GM21786 (cell line): ENCODE measurements around the gene ZNF662.
A peak's percentile ranks its signal among the peaks of the same experiment; 100 is the strongest.
"Not testable (repeated sequence)": the region's sequence is repeated elsewhere in the genome, so short reads cannot be mapped to it uniquely, and the experiment has no call there.

Experiments
- ATAC-seq: cut with Tn5 transposase; IDR thresholded peaks from one replicate; pipeline ENCODE4 v1.9.1; 2021; ENCODE audit not compliant: unreplicated experiment

ZNF662 gene

DNA sequence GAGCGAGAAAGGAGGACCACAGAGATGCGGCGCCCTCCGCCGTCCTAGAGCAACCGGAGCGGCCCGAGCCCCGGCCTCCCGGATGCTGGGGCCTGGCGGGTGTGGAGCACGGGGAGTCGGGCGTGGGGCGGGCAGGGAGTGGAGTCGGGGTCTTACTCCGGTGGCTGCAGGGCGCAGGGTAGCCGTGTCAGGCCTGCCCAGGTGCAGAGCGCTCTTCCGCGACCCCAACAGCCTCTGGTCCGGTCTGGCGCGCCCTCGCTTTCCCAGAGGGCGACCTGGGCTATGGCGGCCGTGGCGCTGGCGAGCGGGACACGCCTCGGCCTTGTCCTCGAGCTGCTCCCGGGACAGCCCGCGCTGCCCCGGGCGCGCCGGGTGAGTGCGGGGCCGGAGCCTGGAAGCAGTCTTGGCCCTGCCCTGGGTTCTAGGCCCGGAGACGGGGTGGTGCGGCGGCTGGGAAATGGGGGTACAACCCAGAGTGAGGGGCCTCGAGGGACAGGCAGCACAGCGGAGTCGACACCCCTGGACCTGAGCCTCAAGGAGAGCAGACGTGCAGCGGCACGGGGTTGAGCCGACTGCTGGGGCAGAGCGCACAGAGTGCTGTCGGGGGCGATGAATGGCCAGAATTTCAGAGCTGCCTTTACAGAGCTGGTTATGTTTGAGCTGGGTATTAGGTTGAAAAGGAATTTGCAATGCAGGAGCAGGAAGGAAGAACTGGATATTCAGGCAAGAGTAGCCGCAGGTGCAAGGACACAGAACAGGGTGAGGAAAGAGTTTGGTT, at the start of gene ZNF662:
TSS of gene ZNF662 (plus strand) at position 73 of the 778 bp plus-strand sequence. CDS start 1,973 bp downstream, outside the sequence.
- no peak for ATAC-seq

- ATAC-seq, result no peak
Observed at GRCh38 chr3:42856544-42856943, 49.4 kb upstream of the ZNF662 start.

- no peak for ATAC-seq
Observed at GRCh38 chr3:42864321-42864950, 41.5 kb upstream of the ZNF662 start.

- ATAC-seq, result no peak
Observed at GRCh38 chr3:42865256-42865655, 40.7 kb upstream of the ZNF662 start.

DNA sequence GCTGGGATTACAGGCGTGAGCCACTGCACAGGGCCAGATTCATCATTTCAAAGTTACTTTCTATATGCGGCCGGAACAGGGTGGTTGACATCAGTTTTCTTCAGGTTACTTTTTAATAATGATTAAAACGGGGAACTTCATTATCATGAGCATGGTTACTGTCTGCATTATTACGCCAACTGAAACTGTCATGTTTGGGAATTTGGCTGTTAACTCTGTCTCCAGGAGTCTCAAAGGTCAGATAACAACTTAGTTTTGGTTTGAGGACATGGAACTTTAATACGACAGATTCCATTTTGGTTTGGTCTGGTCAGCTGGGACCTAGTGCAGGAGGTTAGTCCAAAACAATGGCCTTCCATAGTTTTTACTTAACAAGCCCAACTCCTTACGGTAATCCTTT, 38.8 kb upstream of the ZNF662 start:
- ATAC-seq, result no peak

- ATAC-seq, result no peak
Observed at GRCh38 chr3:42868841-42869240, 37.1 kb upstream of the ZNF662 start.

GRCh38 chr3:42871592-42872196, 34.2 kb upstream of the ZNF662 start:
- no peak for ATAC-seq

DNA sequence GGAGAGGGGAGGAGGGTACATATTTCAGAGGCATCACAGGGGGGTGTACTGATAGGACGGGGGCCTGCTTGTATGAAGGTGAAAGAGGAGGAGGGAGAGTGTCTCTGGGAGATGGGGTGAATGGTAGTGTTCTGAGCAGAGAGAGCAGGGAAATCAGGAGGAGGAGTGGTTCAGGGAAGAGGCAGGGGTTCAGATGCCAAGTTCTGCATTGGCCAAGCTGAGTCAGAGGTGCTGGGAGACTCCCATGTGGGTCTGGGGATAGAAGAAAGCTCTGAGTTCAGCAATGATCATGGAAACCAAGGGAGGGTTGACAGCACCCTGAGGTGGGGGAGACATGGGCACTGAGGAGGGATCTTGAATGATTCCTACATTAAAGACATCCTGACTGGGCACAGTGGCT, 33.2 kb upstream of the ZNF662 start:
- ATAC-seq, result no peak

DNA sequence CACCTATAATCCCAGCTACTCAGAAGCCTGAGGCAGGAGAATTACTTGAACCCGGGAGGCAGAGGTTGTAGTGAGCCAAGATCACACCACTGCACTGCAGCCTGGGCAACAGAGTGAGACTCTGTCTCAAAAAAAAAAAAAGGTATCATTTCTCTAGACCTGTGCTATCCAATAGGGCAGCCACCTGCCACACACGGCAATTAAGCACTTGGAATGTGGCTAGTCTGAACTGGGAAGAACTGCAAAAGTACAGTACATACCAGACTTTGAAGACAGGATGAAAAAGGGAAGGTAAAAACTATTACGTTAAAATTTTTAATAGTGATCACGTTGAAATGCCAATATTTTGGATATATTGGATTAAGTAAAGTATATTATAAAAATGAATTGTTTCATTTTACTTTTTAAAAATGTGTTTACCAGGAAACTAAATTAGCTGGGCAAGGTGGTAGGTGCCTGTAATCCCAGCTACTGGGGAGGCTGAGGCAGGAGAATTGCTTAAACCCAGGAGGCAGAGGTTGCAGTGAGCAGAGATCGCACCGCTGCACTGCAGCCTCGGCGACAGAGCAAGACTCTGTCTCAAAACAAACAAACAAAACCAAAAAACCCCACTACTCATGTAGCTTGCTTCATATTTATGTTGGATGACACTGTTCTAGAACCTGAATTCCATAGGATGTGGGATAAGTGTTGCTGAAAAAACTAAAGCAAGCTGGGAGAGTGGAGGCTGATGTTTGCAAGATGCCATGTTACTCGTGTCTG, 32.5 kb upstream of the ZNF662 start:
- ATAC-seq, result no peak

DNA sequence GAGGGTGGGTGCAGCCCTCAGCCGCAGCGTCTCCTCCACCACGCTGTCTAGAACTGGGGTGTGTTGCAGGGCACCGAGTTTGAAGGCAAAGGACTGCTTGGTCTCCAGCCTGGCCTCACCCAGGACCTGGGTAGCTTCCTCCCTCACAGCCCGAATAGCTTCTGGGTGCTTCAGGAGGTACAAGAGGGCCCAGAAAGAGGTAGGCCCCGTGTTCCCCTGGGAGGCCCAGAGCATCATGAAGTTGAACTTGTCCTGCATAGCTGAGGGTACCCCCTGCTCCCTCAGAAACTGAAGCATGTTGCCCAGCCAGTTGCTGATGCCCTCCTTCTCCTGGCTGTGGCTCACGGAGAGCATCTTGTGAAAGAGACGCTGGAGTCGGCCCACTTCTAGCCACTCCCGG, 31.2 kb upstream of the ZNF662 start:
- ATAC-seq, result no peak

DNA sequence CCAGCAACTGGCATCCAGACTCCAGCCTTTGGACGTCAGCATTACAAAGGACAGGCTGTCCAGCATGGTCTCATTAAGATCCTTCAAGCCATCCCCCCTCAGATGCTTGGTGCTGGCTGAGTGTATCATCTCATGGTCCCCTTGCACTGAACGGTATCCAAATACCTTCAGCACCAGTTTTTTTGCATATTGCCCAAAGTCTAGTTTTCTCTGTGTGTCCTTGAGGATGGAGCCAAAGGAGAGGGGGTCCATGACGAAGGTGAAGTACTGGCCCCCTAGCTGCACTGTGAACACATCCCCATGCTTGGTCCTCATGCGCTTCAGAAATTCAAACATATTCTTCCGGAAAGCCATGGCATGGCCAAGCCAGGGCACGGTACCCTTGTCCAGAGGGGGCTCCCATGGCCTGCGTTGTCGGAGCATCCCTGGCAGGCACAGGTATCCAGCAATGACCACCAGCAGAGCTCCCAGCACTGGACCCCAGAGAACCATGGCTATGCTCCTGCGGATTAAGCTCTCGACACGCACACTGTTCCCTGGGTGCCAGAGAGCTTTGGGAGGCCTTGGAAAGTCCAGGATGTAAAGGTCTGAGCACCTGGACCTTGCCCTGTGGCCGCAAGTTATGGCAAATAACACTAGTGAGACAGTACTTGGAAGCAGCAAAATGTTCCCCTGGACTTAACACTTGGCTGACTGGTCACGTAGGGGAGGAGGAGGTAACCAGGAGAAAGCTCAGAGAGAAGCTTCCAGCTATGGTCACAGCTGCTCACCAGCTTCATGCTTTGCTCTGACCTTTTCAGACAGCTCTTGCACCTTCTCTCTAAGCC, 30.4 kb upstream of the ZNF662 start, which contains the start of gene CYP8B1:
TSS of gene CYP8B1 (minus strand) at position 555 of the 827 bp plus-strand sequence. CDS start at position 492, 63 bp downstream.
- ATAC-seq, result no peak

DNA sequence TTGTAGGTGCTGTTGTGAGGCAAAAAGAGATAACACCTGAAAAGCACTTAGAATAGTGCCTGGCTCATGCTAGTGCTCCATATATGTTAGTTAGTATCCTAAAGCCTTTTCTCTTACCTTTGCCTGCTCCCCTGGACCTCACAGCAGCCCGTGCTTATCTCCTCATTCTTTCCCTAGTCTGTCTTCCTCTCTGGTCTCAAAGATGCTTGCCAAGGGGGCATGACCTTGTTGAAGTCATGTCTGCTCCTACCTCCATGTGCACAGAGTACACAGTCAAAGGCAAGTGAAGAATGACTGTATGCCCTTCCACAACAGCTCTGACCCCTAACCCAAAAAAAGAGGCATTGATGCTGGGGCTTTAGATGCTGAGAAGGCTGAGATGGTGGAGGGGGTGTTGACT, 29.5 kb upstream of the ZNF662 start:
- no peak for ATAC-seq

DNA sequence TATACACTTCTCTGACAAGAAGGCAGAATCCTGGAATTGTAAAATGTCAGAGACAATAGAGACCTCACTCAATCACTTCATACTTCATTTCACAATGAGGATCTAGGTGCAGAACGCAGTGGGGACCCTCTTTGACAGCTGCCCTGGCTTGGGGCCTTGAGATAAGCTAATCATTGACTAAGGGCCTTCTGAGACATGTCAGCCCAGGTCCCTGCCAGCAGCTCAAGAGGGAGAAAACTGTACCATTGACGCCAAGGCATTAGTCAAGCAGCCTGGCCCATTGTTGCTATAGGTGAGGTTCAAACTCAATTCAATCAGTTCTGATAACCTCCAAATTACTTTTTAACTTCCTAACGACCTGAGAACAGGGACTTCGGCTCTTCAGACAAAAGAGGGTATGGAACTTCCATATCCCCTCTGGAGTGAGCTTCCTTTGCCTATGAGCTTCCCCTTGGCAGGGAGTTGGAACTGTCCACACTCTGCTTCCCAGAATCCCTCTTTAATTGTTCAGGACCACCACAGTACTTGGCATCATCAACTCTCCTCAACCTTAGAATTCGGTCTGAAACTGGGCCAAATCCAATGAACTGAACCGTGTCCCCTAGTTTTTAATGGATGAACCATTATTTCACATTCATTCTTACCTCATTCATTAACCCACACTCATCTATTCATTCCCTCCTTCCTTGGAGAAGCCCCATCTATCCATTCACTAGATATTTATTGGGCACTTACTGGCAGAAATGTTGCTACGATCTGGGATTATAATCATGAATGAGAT, 28.8 kb upstream of the ZNF662 start:
- no peak for ATAC-seq

DNA sequence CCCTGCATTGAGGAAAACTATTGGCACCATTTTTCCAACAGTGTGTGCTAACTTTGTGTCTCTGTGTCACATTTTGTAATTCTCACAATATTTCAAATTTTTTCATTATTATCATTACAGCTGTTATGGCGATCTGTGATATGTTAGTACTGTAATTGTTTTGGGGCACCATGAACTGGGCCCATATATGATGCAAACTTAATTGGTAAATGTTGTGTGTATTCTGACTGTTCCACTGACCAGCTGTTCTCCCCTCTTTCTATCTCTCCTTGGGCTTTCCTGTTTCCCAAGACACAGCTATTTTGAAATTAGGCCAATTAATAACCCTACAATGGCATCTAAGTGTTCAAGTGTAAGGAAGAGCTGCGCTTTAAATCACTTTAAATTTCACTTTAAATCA, 28.1 kb upstream of the ZNF662 start:
- no peak for ATAC-seq

DNA sequence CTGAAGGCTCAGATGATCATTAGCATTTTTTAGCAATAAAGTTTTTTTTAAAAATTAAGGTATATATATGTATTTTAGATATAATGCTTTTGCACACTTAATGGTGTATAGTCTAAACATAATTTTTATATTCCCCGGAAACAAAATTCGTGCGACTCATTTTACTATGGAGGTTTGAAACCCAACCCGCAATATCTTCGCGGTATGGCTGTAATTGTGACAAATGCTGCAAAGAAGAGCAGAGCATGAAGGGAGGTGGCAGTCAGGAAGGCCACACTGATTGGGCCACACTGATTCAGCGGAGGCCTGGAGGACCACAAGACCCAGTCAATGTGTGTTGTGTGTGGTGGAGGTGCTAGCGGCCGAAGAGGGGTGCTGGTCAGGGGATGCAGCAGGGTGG, 25.8 kb upstream of the ZNF662 start:
- no peak for ATAC-seq

- ATAC-seq, result peak; percentile 95
Observed at GRCh38 chr3:42880601-42881451, 25.1 kb upstream of the ZNF662 start.

GRCh38 chr3:42883251-42883930, 22.6 kb upstream of the ZNF662 start:
- not testable (repeated sequence) for ATAC-seq

- ATAC-seq, result no peak
Observed at GRCh38 chr3:42884324-42884723, 21.6 kb upstream of the ZNF662 start.
